Stimulated activated CD8-positive, alpha-beta memory T cell treated with anti-CD3 and anti-CD28 coated beads, Interleukin-15, amount 100 ng/mL, for 24 hours (primary cell): ENCODE data around the gene LMBR1L.
"Not testable (repeated sequence)": the region's sequence is repeated elsewhere in the genome, so short reads cannot be mapped to it uniquely, and the experiment has no call there.

Experiments
- DNase-seq: peaks from one replicate; pipeline ENCODE4 v3.0.0-alpha.2; 2020; ENCODE audit warnings: low read depth

Gene LMBR1L

DNA sequence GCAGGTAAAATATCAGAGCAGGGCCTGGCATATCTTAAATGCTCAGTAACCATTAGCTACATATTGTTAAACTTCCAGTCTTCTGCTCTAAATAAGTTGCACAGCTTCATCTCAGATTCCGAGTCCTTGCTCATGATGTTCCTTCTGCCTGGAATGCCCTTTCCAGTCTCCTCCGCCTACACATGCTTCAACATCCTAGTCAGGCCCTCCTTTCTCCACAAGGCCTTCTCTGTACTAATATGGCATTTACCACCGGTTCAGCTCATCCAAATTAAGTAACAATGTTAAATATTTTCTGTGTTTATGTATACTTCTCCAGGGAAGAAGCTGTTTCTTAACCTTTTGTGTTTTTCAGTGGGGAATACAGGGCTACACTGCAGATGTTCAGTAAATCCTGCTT is 24.5 kb downstream of the LMBR1L start:
- no peak for DNase-seq

DNA sequence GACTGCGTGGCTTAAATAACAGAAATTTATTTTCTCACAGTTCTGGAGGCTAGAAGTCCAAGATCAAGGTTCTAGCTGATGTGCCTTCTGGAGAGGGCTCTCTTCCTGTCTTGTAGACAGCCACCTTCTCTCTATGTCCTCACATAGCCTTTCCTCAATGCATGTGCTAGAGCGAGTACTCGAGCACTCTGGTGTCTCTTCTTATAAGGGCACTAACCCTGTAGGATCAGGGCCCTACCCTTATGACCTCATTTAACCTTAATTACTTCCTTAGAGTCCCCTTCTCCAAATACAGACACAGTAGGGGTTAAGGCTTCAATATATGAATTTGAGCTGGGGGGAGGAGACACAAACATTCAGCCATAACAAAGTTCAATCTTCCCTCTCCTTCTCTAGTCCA is 26.2 kb downstream of the LMBR1L start:
- DNase-seq: no peak

DNA sequence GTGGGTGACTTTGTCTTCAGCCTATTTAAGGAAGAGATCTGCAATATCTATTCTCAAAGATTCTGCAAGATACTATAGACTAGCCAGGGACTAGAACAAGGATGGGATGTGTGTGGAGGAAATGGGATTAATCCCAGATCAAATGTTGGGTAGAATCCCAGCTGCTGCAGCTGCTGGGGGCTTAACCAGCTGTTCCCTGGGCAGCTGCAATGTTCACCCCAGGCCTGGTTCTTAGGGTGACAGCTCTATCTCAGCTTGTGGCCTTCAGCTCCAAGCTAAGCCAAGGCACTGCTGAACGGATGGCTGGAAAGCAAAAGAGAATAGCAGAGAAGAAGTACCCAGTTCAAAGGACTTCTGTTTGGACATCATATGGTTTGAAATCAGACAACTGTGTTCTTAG is 30.9 kb downstream of the LMBR1L start:
- DNase-seq: no peak

DNA sequence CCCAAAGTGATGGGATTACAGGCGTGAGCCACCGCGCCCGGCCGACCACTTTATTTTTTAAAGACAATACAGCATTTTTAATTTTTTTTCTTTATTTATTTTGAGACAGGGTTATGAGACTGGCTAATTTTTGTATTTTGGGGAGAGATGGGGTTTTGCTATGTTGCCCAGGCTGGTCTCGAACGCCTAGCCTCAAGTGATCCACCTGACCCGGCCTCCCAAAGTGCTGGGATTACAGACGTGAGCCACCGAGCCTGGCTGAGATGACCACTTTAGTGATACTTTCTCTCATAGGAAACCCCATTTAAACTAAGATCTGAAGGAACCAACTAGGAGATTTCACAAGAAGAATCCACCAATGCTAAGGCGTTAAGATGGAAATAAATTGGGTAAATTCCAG is 39.7 kb downstream of the LMBR1L start:
- DNase-seq: no peak

DNA sequence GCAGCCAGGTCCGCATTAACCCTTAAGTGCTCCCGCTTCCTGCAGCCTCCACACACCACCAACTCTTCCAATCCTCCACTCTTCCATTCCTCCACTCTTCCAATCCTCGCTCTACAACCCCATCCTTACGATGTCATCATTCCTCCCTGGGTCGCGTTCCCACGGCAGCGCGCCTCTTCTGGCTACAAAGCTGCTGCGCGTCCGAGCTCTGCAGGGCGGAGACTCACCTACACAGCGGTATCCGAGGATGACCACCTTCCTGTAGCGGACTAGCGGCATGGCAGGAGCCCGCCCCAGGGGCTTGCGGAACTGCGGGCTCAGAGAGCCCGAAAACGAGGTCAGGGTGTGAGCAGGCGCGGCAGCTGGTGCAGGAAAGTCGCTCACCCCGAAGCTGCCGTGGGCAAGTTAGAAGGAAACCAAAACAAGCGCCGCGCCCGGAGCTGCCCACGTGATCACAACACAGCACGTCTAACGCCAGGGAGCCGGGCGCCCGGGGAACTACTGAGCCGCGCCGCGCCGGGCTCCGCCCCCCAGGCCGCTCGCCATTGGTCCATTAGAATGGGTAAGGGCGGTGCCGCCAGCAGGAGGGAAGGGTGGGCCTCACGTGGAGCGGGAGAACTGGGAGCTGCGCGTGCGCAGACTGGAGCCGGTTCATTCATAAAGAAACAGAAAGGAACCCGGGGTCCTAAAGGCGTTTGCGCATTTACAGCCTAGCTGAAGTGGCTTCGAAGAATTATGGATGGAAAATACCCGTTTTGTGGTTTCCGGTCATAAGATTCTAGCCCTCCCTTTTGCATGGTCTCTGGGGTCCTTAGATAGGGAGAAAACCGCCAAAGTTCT is 40.9 kb downstream of the LMBR1L start, which contains the start of gene RHEBL1:
Gene RHEBL1, minus strand, starts transcription at position 473 of the 840 bp plus-strand sequence. Its CDS starts 194 bp downstream, at position 279.
- DNase-seq: peak; percentile 95

DNA sequence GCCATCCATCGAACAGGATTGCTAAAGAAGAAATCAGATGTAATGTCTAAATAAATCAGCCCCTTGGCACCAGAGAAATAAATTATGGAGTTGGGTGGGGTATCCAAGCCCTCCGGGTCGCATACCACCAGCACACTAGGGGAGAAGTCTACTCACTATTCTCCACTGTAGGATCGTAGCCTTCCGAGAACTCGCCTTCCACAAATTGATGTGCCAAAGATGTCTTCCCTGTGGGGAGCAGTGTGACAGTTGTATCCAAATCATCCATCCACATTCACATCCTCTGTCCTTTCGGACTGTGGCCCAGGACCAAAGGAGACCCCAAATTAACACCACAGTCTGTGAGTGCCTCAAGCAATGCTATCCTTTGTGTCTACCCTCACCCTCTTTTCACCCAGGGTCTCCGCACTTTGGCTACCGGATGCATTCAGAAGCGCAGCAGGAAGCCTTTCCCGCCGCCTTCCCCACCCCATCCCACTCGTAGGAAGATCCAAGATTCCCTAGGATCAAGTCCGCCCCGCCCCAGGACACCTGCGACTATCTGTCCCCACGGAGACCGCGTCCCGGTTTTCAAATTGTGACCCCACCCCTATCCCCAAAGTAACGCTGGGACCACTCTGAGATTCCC is 41.7 kb downstream of the LMBR1L start:
- DNase-seq: no peak

DNA sequence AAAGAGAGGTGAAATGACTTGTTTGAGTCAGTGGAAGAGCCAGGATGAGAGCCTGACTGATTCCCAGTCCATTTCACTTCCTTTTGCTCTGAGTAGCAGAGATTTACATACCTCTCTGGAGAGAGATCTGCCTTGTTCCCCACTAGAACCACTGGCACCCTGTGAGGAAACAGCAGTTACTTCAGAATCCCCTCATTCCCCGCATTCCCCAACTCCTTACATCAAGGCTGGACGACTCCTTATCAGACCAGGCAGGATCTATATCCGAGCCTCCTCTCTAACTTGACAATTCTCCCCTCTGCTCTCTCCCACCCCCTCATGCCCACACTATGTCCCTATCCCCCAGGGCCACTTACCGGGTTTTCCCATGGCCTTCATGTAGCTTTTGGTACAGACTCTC is 44.5 kb downstream of the LMBR1L start:
- no peak for DNase-seq

DNA sequence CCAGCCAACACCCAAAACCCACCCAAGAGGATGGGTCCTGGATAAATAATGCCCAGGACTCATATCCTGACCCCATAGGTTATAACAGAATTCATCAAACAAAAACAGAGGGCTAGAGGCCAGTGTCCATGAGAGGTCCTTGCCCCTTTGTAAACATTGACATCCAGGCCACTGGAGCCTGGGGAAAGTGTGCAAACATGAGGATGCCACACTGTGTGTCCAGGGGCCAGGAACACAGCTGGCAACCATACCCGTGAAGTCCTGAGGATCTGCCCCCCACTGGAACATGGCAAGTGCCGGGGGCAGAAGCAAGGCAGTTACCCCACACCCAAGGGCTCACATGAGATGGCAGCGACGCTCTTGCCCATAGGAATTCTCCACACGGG is 45.9 kb downstream of the LMBR1L start:
- no peak for DNase-seq

GRCh38 chr12:49061916-49062315 is 48.7 kb downstream of the LMBR1L start:
- not testable (repeated sequence) for DNase-seq

DNA sequence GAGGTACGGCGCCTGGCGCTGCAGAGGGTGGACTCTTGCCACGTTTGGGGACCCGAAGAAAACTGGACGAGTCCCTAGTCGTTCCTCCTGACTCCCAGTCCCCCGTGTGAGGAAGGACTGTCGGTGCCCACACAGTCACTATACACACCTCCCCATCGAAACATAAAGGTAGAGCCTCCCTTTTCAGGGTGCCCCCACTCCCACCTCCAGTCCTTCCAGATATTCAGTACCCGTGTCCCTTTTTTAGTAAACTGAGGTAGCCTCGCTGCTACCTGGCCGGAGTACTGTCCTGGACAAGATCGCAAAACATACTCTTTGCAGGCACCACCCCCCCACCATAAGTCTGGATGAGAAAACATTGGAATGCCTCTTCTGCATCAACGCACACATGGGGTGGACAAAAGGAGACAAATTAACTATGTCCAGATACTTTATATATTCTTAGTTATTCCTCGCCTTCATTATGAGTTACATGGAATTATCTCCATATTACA is 49.4 kb downstream of the LMBR1L start:
- DNase-seq: no peak

DNA sequence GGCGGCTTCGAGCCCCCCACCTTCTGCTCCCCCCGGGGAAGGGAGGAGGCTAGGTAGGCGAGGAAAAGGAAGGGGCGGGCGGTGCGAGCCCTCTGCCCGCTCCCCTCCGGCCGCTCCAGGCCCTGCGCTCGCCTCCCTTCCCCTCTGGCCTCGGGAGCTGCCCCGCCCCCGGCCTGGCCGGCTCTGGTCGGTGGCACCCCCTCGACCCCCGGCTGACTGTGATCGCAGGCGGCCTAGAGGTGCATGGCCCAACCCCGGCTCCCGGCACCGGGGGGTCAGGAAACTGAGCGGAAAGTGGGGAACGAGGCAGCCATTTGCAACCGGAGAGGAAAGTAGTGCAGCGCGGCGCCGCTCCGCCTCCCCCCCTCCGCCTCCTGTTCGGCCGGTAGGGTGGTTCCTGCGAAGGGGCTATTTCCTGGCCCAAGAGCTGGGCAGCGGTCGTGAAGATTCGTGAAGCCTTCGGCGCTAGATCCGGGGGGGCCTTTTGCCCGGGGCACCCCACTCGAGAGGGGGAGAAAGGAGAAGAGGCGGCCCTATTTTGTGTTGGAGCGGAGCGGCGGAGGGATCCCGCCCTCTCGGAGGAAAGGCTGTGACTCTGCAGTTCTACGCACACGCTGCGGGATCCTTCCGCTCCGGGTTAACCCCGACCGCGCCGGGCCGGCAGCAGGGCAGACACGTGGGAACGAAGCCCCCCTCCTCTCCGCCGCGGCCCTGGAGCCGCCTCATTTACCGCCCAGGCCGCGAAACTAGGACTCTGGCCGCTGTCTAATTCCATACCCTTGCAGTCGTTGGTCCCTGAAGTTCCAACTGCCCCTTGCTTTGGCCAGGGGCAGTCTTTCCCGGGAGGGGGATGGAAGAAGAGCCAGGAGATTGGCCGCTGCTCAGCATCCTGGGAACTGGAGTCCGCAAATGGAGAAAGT is 50.1 kb downstream of the LMBR1L start, which contains the start of gene KMT2D:
Gene KMT2D, minus strand, starts transcription at position 558 of the 920 bp plus-strand sequence. CDS start 5,470 bp downstream, outside the sequence.
- peak; percentile 63 for DNase-seq

GRCh38 chr12:49059299-49060171 is 51.1 kb downstream of the LMBR1L start:
- no peak for DNase-seq

- DNase-seq: no peak
Measured at GRCh38 chr12:49059045-49059298, 51.7 kb downstream of the LMBR1L start.

DNA sequence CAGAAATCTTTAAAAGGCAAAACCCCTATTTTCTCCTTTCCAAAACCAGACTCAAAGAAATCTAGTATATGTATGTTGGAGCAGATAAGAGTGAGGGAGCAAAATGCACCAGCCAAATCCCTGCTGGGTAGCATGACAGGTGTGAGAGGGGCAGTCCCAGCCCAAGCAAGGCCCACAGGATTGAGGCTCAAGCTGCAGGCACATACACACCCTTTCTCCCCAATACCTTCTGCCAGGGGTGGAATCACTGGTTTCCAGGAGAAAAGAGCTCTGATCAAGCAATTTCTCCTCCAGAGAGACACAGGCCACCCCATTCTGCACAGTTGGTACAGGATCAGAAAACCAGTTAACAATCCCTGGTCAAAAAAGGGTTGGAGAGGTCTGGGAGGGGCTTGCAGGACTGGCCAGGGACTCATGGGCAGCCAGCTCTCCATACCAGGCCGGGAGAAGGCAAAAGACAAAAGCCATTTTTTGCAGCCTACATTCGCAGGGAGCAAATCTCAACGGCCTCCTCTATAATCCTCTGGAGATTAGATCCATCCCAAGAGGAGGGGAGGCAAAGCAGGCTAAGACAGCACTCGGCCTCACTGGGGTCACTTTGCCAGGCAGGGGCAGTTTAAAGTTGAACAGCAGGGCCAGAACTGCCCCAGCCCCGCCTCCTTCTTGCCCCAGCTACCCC is 52.1 kb downstream of the LMBR1L start:
- no peak for DNase-seq

DNA sequence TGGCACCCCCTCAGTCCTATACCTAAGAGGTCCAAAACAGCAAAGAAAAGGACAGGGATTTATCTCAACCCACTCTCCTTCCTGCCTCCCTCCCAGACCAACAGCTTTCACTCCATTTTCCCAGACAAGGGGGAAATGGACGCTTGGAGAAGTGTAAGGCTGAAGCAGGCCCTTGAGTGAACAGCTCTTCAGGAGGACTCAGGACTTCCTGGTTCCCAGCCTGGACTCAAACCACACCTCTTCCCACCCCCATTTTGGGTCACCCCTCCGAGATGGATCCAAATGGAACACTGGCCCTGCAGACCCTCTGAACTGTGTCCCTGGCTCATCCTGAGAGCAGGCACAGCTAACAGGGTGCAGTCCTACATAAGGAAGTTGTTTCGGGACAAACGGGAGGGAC is 52.8 kb downstream of the LMBR1L start:
- DNase-seq: no peak

DNA sequence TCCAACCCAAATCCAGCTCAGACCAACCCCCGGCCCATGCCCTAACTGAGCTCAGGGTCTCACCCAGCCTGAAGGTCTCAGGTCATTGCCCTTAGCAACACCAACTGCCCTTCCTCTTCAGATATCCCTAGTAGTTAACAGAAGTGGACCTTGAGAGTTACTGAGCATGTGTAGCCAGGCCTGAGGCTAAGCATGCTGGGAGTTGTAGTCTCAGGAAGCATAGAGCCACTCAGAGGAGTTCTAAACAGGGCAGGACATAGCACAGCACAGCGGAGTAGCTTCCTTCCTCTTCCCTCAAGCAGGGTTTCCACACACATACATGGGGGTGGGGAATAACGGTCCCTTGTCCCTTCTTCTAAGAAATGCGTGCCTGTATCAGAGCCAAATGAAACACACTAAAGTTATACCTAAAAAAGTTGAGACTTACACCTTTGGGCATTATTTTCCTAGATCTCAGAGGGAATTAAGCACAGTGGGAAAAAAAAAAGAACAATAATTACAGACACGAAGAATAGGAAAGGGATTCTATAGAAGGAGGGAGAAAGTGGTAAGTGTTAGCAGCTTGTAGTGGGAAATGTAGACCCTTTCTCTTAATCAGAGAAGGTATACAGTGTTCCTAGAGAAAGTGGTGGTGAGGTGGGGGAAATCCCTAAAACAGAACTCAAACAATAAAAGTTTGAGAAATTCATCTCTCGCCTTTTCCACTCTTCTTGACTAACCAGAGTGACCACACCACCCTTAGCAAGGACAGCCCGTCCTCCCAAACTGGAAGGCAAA is 54.5 kb downstream of the LMBR1L start:
- DNase-seq: no peak

DNA sequence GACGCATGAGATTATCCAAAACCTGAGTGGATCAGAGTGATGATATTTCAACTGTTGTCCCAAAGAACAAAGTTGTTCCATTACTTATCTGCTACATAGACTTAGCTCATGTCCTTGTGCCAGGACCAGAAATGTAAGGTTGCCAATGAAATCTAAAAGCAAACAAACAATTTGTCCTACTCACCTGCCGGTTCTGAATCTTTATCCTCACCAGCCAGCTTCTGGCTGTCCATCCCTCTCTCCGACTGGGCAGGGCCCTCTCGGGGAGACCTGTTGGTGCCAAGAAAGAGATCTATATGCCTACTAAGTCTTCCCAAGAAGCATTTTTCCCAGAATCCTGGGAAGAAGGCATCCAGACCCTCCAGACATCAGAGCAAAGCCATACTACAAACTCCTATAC is 55.6 kb downstream of the LMBR1L start:
- DNase-seq: no peak

GRCh38 chr12:49054524-49054923 is 56.1 kb downstream of the LMBR1L start:
- DNase-seq: no peak

- no peak for DNase-seq
Measured at GRCh38 chr12:49054096-49054495, 56.6 kb downstream of the LMBR1L start.
